ENCODE results near the gene ZFP3. TPM values are rescaled to one million over a fixed set of nuclear protein-coding genes. Genes with fewer than 3 reads are reported as not detected.
"Not testable (repeated sequence)": the region's sequence is repeated elsewhere in the genome, so short reads cannot be mapped to it uniquely, and the experiment has no call there.

The ZFP3 gene
- polyA plus RNA-seq, 1 experiment: 2.0 TPM

- peaks cover 3% of the 10 kb centered on the region; the same call in 1 of the 2 replicates for H3K27me3 ChIP-seq (ENCODE audit: control insufficient read depth, insufficient read depth, low read length)
- TF ChIP-seq CTCF (IDR thresholded peaks at IDR 0.05; ENCODE audit: insufficient read depth, low read depth, low read length): no peak
- no peak for DNase-seq (ENCODE audit: low read depth)
- ChIA-PET CTCF (no interaction called here), POLR2A (no interaction called here)
- H3K36me3 ChIP-seq (ENCODE audit: control insufficient read depth, insufficient read depth, low read length): no peaks in the 10 kb centered on the region
- no peak overlapping the region for H3K4me3 ChIP-seq (ENCODE audit: low read depth, low read length)
Observed at GRCh38 chr17:5128905-5129535, 50.8 kb downstream of the ZFP3 start.

- POLR2A ChIA-PET: not testable (repeated sequence)
Observed at GRCh38 chr17:5129770-5130169, 51.5 kb downstream of the ZFP3 start.

GRCh38 chr17:5130261-5130660 is 52.0 kb downstream of the ZFP3 start:
- H3K36me3 ChIP-seq (ENCODE audit: control insufficient read depth, insufficient read depth, low read length); POLR2A ChIA-PET; H3K4me3 ChIP-seq (ENCODE audit: low read depth, low read length); CTCF ChIA-PET; DNase-seq (ENCODE audit: low read depth); H3K27me3 ChIP-seq (ENCODE audit: control insufficient read depth, insufficient read depth, low read length): not testable (repeated sequence)

More at GRCh38 chr17:5129770-5130169, 51.5 kb downstream of the ZFP3 start:
- CTCF ChIA-PET; H3K36me3 ChIP-seq (ENCODE audit: control insufficient read depth, insufficient read depth, low read length); DNase-seq (ENCODE audit: low read depth); H3K27me3 ChIP-seq (ENCODE audit: control insufficient read depth, insufficient read depth, low read length); H3K4me3 ChIP-seq (ENCODE audit: low read depth, low read length): not testable (repeated sequence)

- H3K27me3 ChIP-seq (ENCODE audit: control insufficient read depth, insufficient read depth, low read length); CTCF ChIA-PET; H3K36me3 ChIP-seq (ENCODE audit: control insufficient read depth, insufficient read depth, low read length); POLR2A ChIA-PET; DNase-seq (ENCODE audit: low read depth); H3K4me3 ChIP-seq (ENCODE audit: low read depth, low read length): not testable (repeated sequence)
Observed at GRCh38 chr17:5130687-5131086, 52.4 kb downstream of the ZFP3 start.

GRCh38 chr17:5131146-5131715 is 53.0 kb downstream of the ZFP3 start:
- DNase-seq (ENCODE audit: low read depth): no peak
- ChIA-PET CTCF (no interaction called here), POLR2A (no interaction called here)
- H3K27me3 ChIP-seq (ENCODE audit: control insufficient read depth, insufficient read depth, low read length): peaks cover 2% of the 10 kb centered on the region; the same call in 1 of the 2 replicates
- no peak for TF ChIP-seq CTCF (IDR thresholded peaks at IDR 0.05; ENCODE audit: insufficient read depth, low read depth, low read length)
- no peaks in the 10 kb centered on the region for H3K36me3 ChIP-seq (ENCODE audit: control insufficient read depth, insufficient read depth, low read length)
- no peak overlapping the region for H3K4me3 ChIP-seq (ENCODE audit: low read depth, low read length)

- H3K27me3 ChIP-seq (ENCODE audit: control insufficient read depth, insufficient read depth, low read length); H3K36me3 ChIP-seq (ENCODE audit: control insufficient read depth, insufficient read depth, low read length); CTCF ChIA-PET; POLR2A ChIA-PET; H3K4me3 ChIP-seq (ENCODE audit: low read depth, low read length); DNase-seq (ENCODE audit: low read depth): not testable (repeated sequence)
Observed at GRCh38 chr17:5131799-5132502, 53.7 kb downstream of the ZFP3 start.

GRCh38 chr17:5132503-5133225 is 54.4 kb downstream of the ZFP3 start:
- H3K36me3 ChIP-seq (ENCODE audit: control insufficient read depth, insufficient read depth, low read length); POLR2A ChIA-PET; DNase-seq (ENCODE audit: low read depth); H3K4me3 ChIP-seq (ENCODE audit: low read depth, low read length); CTCF ChIA-PET; H3K27me3 ChIP-seq (ENCODE audit: control insufficient read depth, insufficient read depth, low read length): not testable (repeated sequence)

All from BJ (cell line).